Measurements from ENCODE around the gene CCDC106.

The CCDC106 gene

DNA sequence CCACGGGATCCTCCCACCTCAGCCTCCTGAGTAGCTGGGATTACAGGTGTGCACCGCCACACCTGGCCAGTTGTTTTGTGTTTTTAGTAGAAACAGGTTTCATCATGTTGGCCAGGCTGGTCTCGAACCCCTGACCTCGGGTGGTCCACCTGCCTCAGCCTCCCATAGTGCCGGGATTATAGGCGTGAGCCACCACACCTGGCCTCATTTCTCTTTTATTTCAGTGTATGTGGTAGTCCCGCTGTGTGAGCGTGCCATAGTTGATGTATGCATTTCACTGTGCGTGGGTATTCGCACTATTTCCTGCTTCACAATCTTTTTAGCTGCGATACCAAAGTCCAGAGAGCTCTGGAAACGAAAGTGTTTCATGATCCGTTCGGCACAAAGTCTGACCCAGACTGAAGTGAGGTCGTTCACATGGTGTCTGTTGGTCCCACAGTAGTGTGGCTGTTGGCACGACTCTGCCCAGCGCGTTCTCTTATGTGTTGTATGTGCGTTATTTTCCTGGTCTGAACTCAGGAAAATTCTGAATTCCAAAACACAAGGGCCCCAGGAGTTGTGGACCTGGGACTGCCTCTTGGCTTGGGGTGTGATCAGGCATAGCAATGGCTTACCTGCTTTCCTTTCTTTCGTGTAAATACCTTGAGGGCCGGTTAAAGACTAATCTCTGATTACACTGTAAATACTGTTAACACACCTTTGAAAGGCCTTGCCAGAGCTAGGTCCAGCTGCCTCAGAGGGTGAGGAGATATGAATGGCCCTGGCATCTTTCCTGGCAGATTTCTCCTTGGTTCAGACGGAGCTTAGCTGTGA is 35.6 kb downstream of the CCDC106 start:
- no peak for DNase-seq (ENCODE audit: low spot score)

DNA sequence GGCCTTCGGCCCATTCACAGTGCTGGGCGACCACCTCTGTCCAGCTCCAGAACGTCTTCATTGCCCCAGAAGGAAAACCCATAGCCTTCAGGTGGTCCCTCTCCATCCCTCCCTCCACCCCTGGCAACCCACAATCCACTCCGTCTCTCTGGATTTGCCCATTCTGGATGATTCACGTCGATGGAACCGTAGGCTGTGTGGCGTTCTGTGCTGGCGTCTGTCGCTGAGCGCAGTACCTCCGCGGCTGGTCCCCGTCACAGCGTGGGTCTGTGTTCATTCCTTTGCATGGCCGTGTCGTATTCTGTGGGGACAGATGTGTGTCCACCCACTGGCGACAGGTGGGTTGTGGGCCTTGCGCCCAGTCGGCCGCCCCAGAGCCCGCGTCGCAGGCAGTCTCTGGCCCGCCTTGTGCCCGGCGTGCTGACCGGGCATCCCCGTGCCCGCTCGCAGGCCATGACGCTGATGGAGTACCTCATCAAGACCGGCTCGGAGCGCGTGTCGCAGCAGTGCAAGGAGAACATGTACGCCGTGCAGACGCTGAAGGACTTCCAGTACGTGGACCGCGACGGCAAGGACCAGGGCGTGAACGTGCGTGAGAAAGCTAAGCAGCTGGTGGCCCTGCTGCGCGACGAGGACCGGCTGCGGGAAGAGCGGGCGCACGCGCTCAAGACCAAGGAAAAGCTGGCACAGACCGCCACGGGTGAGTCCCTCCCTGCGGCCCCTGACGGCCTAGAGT is 37.1 kb downstream of the CCDC106 start:
- no peak for DNase-seq (ENCODE audit: low spot score)

DNA sequence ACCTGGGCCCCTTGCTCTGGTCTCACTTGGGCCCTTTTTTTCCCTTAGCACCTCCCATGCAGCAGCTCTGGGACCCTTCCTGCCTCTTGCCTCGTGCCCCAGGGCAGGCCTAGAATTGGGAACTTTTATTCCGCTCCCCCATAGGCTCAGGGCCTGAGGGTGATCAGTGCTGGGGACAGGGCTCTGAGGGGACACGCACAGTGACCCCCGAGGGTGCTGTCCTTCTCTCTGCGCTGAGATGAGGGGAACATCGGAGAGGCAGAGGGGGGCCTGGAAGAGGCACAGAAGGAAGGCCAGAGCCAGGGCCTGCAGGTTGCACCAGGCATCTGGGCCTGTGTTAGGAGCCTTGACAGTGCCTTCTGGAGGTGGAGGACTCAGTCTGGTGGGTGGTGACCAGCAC is 37.8 kb downstream of the CCDC106 start:
- DNase-seq (ENCODE audit: low spot score) = no peak

DNA sequence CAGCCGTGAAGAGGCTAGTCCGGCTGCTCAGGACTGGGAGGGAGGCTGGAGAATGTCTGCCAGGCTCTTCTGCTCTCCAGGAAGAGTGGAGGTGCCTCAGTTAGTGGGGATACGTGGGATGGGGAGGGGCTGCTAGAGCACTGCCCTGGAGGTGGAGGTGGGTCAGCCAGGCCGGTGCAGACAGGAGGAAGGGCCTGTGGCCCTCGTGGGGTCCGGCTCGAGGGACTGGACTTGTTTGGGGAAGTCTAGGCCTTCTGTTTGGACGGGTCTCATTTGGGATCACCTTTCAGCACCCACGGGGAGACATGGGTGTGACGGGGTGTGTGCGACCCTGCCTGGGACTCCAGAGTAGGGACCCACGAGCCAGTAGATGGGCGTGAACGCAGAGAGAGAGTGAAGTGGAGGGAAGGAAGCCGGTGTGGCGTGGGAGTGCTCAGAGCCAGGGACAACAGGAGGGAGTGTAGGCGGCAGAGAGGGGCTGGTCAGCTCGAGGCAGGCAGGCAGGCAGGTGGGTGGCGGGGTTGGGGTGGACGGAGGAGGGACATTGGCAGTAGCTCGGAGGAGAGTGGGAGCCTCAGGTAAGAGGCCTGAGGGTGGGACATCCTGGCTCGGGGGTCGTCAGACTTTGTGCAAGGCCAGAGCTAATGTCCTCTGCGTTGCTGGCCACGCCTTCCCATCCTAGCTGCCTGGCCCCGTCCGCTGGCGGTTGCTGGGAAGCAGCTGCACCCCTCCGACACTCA is 38.5 kb downstream of the CCDC106 start:
- DNase-seq (ENCODE audit: low spot score) = no peak

DNA sequence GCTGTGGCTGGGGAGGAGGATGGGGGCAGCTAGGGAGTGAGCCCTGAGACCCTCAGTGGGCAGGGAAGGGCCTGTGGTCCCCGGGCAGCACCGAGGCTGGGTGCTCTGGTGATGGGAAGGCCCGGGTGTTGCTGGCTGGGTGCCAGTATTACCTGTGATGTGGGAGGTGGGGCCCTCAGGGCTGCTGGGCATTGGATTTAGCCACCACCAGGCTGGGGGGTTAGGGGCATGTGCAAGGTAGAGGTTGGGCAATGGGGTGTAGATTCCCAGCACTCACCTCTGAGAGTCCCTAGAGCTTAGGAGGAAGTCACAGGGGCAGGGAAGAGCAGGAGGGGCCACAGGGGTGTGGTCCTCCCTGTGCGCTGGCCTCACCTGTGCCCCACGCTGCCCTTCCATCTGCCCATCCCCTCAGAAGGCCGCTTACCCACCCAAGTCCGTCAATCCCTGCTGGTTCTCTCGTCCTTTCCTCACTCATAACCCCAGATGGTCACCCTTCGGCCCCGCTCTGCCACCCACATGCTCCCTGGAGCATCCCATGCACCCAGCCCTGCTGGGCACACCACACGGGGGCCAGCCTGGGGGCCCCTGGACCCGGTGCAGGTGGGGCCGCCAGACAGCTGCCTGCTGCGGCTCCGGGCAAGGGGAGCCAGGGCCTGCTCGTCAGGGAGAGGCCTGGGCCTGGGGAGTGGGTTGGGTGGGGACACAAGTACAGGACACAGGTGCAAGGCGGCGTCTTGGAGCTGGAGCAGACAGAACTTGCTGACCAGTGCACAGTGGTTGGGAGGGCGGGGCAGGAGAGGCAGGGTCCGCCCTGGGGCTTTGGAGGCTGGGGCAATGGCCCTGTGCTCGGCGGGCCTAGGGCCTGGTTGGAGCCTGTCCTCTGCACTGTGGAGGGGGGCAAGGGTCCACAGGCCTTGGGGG is 39.5 kb downstream of the CCDC106 start:
- no peak for DNase-seq (ENCODE audit: low spot score)

DNA sequence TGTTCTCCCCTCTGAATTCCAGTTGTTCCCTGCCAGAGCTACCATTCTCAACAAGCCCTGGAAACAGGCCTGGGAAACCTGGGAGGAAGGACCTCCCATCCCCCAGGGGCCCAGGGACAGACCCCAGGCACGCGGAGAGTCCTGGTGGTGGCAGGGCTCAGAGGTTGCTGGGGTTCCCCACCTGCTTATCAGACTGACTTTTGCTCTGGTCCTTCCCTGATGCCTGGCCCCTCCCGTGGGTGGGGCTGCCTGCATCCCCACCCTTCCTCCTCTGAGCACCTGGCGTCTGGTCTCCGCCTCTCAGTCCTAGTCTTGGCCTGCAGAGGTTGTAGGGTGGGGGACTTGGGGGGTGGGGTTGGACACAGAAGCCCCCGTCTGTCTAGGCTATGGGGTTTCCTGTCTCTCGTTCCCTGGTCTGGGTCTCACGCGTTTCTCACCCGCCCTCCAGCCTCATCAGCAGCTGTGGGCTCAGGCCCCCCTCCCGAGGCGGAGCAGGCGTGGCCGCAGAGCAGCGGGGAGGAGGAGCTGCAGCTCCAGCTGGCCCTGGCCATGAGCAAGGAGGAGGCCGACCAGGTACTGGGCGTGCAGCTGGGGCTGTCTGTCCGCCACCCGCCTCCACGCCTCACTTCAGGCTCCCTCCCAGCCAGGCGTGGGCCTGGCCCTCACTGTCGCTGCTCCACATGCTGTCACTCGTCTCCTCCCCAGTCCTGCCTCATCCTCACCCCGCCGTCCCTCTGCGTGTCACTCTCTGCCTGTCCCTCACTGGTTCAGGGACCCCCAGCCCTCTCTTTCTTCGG is 40.6 kb downstream of the CCDC106 start:
- no peak for DNase-seq (ENCODE audit: low spot score)

DNA sequence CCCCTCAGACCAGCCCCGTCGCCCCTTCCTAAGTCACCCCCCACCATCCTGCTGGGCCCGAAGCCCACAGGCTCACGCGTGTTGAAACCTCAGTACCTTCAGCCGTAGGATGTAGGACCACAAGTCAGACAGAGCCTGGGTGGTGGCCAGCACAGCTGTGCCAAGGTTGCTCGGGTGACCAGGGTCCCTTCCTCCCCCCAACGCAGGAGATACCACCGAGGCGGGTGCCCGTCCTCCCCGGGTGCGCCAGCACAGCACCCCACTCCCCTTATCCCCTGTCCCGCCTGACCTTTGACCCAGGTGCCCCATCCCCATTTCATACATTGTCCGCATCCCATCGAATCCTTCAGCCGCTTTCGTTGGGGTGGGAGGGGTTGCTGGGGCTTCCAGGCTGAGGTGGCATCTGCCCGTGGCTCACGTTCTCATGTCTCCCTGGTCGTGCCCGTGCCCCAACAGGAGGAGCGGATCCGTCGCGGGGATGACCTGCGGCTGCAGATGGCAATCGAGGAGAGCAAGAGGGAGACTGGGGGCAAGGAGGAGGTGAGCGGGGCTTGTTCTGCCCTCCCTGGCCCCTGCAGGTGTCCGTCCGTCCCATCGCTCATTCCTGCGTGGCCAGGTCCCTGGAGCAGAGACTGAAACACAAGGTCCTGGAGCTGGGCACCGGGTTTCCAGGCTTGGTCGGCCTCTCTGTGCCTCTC is 41.5 kb downstream of the CCDC106 start:
- no peak for DNase-seq (ENCODE audit: low spot score)

DNA sequence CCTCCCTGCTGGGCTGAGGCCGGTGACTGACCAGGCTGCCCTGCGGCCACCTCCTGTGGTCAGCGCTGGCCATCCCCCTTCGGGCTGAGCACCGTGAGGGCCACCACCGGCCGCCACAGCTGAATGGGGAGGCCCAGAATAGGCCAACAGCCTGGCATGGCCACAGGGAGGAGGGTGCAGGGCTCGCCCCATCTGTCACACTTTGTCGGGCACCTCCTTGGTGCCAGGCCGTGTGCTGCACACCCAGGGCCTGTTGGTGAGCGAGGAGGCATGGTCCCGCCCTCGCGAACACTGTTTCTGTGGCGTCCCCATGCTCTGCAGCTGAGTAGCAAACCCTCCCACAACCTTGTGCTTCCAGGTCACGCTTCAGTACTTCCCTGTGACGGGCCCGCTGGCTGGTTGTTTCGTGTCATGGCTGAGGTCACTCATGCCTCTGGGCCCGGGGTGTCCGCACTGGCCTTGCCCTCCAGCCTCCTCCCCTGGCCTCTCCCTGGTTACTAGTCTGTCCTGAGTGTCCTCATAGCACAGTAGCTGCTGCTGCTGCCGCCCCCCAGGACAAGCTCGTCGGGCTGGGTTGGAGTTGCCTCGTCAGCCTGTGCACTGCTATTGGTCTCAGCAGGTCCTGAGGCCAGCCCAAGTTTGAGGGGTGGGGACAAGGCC is 42.2 kb downstream of the CCDC106 start:
- no peak for DNase-seq (ENCODE audit: low spot score)

DNA sequence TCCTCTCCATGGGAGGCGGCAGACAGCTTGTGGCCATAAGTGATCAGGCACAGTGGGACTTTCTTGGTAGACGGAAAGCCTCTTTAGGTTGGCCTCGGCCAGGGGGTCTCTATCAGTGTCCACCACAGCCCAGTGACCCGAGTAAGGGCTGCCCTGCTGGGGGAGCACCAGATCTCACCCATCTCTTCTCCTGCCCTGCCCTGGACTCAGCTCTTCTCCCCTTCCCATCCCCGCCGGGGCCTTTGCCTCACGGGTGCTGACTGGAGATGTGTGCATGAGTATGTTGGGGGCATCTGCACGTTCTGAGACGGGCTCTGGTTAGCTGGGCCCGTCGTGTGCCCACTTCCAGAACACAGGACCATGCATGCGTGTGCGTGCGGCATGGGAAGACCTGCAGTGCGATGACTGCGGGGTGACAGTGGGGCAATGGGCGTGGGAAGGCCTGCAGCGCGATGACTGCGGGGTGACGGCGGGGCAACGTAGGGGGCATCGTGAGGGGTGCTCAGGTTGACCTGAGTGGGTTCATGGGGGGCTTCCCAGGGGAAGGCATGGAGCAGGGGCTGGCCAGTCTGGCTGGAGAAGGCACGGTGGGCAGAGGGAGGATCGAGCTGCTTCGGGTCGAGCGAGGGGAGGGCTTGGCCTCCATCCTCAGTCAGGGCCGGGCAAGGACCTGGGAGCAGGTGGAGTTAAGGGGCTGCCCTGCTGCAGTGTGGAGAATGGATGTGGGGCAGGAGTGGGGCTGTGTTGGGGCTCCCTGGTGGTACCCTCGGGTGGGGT is 42.9 kb downstream of the CCDC106 start:
- no peak for DNase-seq (ENCODE audit: low spot score)

DNA sequence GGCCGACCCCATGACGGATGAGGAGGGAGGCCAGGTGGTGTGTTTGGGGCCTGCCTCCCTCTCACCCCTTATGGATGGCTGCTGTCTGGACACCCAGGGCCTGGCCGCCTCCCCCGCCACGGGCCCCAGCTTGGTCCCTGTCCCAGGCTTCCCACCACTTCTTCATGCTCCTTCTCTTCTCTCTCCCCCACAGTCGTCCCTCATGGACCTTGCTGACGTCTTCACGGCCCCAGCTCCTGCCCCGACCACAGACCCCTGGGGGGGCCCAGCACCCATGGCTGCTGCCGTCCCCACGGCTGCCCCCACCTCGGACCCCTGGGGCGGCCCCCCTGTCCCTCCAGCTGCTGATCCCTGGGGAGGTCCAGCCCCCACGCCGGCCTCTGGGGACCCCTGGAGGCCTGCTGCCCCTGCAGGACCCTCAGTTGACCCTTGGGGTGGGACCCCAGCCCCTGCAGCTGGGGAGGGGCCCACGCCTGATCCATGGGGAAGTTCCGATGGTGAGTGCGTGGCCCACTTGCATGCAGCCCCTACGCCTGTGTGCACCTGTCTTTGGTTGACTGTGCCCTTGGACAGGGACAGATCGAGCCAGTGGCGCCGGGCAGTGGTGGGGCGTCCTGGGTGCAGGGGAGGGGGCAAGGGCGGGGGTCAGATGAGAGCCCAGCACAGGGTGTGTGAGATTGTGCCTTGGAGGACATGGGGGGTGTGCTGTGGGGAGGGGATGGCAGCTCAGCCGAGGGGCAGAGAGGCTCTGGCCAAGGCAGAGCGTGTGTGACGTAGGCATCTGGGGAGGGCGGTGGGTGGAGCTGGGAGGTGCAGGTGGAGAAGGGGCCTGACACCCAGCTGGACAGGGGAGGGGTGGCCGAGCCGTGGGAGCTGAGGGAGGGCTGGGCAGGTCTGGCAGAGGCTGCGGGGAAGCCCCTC is 43.8 kb downstream of the CCDC106 start:
- no peak for DNase-seq (ENCODE audit: low spot score)

DNA sequence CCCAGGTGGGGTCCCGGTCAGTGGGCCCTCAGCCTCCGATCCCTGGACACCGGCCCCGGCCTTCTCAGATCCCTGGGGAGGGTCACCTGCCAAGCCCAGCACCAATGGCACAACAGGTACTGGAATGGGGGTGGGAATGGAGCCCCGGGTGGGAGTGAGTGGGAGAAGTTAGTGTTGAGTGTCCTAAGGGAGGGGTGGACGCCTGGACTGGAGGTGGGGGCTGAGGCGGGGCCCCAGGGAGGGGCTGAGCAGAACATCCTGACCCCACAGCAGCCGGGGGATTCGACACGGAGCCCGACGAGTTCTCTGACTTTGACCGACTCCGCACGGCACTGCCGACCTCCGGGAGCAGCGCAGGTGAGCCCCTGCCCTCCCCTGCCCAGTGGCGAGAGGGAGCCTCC is 44.7 kb downstream of the CCDC106 start:
- DNase-seq (ENCODE audit: low spot score) = no peak

DNA sequence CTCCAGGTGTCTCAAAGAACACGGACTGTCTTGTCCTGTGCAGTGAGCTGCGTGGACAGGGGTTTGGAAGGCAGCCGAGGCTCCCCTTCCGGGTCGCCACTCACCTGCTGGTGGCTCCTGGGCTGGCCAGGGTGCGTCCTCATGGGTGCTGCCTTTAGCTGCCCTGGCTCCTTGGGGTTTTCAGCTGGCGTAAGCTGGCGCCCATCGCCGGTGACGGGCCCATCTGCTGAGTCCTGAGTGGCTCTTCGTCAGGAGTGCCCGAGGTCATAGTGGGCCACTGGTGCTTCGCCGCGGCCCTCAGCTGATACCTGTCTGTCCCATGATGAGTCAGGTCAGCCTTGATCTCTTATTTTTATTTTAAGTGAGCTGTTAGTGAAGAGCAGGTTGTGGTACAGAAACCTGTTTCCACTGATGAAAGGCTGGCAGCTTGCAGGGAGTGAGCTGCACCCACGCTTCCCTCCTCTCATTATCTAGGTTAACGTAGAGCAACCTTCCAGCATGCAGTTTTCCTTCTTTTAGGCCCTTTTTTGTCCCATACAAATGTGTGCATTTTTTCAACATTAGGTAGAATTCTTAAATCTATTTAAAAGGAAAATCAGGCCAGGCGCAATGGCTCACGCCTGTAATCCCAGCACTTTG is 45.4 kb downstream of the CCDC106 start:
- DNase-seq (ENCODE audit: low spot score) = peak; percentile 67

DNA sequence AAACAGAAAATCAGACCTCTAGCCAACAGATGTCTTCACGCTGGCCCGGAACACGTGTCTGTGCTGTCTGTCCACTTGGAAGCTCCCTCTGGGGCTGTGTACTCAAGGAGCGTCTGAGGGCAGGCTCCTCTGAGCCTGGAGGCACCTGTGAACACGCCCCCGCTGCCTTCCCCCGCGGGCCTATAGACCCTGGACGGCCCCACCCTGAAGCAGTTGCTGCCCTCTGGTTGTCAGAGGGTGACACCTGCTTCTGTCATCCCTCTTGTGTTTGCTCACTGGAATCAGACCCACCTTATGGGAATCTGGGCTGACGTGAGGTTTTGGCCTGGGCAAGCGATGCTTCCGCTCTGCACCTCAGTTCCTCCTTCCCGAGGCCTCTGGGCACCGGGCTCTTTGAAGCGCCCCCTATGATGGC is 46.2 kb downstream of the CCDC106 start:
- no peak for DNase-seq (ENCODE audit: low spot score)

DNA sequence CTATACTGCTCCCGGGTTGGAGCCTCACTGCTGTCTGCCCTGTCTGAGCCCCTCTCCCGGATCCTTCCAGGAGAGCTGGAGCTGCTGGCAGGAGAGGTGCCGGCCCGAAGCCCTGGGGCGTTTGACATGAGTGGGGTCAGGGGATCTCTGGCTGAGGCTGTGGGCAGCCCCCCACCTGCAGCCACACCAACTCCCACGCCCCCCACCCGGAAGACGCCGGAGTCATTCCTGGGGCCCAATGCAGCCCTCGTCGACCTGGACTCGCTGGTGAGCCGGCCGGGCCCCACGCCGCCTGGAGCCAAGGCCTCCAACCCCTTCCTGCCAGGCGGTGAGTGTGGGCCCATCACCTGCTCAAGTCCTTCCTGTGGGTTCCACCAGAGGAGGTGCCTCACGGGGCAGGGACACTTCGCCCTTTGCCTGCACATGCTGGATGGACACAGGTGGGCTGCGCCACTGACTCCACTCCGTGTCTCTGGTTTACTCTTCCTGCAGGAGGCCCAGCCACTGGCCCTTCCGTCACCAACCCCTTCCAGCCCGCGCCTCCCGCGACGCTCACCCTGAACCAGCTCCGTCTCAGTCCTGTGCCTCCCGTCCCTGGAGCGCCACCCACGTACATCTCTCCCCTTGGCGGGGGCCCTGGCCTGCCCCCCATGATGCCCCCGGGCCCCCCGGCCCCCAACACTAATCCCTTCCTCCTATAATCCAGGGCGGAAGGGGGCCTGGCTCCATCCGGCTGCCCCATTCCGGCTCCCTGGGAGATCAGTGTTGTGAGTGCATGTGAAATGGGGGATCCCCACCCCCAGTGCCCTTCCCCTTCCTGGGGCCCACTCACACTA is 46.9 kb downstream of the CCDC106 start:
- DNase-seq (ENCODE audit: low spot score) = no peak

DNA sequence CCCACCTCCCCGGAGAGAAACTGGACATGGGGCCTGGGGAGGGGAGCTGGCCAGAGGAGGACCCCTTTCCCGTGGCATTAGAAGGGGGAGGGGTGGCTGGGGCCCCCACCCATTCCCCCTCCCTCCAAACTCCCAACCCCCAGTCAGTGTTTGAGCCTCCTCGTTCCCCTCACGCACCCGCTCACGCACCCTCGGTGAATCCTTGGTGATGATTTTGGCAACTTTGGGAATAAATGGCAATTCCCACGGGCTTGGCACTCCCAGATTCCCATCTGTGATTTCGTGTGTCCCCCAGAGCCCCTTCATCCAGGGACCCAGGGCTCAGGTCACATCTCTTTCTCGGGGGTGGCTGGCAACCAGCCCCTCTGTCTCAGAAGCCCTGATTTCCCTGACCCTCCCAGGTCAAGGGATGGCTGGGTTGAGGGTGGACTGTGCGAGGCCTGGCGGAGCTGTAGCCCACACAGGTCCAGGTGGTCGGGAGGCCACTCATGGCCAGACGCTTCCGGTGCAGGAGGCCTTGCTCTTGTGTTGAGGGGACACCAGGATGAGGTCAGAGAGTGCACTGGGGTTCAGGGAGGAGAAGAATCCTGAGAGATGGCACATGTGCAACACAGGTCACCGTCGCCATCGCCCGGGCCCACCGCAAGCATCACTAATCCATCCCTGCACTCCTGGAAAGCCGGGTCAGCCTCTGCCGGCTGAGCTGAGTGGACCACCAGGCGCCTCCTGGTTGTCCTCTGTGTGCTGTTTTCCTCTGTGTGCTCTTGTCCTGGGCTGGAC is 47.7 kb downstream of the CCDC106 start:
- DNase-seq (ENCODE audit: low spot score) = no peak
